Activated CD4-positive, alpha-beta T cell treated with anti-CD3 and anti-CD28 coated beads, Interleukin-2, amount 10 ng/mL, durations not matched to agents 7 days and 5 days (primary cell): ENCODE data around the gene KRTAP12-1. TPM values are rescaled to one million over a fixed set of nuclear protein-coding genes. Genes with fewer than 3 reads are reported as not detected.

Source experiments
- CTCF ChIA-PET: fragments of 350-600 bp; sonication (Branson Sonifier 250); formaldehyde crosslinking; loops from one replicate; lab custom pipeline; 2021; ENCODE audit warnings: antibody characterized with exemption; lab: Charles Lee
- POLR2A ChIA-PET: fragments of 350-600 bp; sonication (Branson Sonifier 250); formaldehyde crosslinking; loops from one replicate; lab custom pipeline; 2021; ENCODE audit warnings: antibody characterized with exemption; lab: Charles Lee
- DNase-seq: peaks from one replicate; pipeline ENCODE4 v3.0.0-alpha.2; 2020
- H3K27ac Mint-ChIP-seq: one replicate; pipeline ENCODE4 v1.8.0; 2021; ENCODE audit warnings: mild to moderate bottlenecking, moderate library complexity, mixed read lengths
- H3K27me3 Mint-ChIP-seq: one replicate; pipeline ENCODE4 v1.8.0; 2021; ENCODE audit warnings: mixed read lengths
- H3K36me3 Mint-ChIP-seq: one replicate; pipeline ENCODE4 v1.8.0; 2021; ENCODE audit warnings: low read depth, mixed read lengths
- H3K4me1 Mint-ChIP-seq: one replicate; pipeline ENCODE4 v1.8.0; 2021; ENCODE audit warnings: mixed read lengths
- H3K4me3 Mint-ChIP-seq: one replicate; pipeline ENCODE4 v1.8.0; 2021; ENCODE audit warnings: mild to moderate bottlenecking, moderate library complexity, mixed read lengths
- H3K9me3 Mint-ChIP-seq: one replicate; pipeline ENCODE4 v1.8.0; 2021; ENCODE audit warnings: mixed read lengths
- total RNA-seq, 2 experiments: library from RNA; stranded (reverse); gene quantifications; one replicate each; pipeline ENCODE4 v1.2.3, GENCODE V29; 2021

Gene KRTAP12-1
- total RNA-seq, 2 experiments from 2014 or later = not detected

DNA sequence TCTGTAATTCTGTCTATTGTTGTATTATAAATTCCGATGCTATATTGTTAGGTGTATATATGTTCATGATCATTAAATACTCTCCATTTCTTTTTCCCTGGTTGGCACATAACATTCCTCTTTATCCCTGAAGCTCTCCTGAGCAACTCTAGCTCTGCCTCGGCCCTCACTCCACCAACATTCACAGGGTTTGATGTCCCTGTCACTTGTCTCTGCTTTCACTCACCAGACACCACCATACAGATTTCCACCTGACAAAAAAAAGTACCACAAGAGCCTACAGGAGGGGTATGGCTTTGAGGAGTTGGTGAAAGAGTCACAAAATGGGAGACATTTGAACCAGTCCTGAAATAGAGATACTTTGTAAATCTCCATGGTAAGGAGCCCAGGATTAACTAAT, 38.2 kb upstream of the KRTAP12-1 start:
- peaks cover 3% of the 10 kb centered on the region for H3K36me3 Mint-ChIP-seq

GRCh38 chr21:44718571-44718970, 36.6 kb upstream of the KRTAP12-1 start:
- H3K36me3 Mint-ChIP-seq = peaks cover 3% of the 10 kb centered on the region
- no peak overlapping the region for H3K27ac Mint-ChIP-seq
- peaks cover 3% of the 10 kb centered on the region for H3K9me3 Mint-ChIP-seq
- peaks cover 64% of the 10 kb centered on the region for H3K27me3 Mint-ChIP-seq
- ChIA-PET CTCF (no interaction called here), POLR2A (no interaction called here)
- H3K4me3 Mint-ChIP-seq = no peak overlapping the region
- DNase-seq = no peak
- peaks cover 14% of the 10 kb centered on the region for H3K4me1 Mint-ChIP-seq

More for the DNA sequence above, 38.2 kb upstream of the KRTAP12-1 start:
- ChIA-PET CTCF (no interaction called here), POLR2A (no interaction called here)
- Mint-ChIP-seq H3K4me1 (peaks cover 11% of the 10 kb centered on the region), H3K9me3 (peaks cover 3% of the 10 kb centered on the region), H3K27me3 (peaks cover 57% of the 10 kb centered on the region), H3K4me3 (no peak overlapping the region), H3K27ac (no peak overlapping the region)
- DNase-seq = no peak

GRCh38 chr21:44718093-44718492, 36.1 kb upstream of the KRTAP12-1 start:
- H3K27ac Mint-ChIP-seq = no peak overlapping the region
- peaks cover 3% of the 10 kb centered on the region for H3K9me3 Mint-ChIP-seq
- peaks cover 3% of the 10 kb centered on the region for H3K36me3 Mint-ChIP-seq
- peaks cover 11% of the 10 kb centered on the region for H3K4me1 Mint-ChIP-seq
- DNase-seq = no peak
- ChIA-PET POLR2A (no interaction called here), CTCF (no interaction called here)
- no peak overlapping the region for H3K4me3 Mint-ChIP-seq
- peaks cover 66% of the 10 kb centered on the region for H3K27me3 Mint-ChIP-seq

DNA sequence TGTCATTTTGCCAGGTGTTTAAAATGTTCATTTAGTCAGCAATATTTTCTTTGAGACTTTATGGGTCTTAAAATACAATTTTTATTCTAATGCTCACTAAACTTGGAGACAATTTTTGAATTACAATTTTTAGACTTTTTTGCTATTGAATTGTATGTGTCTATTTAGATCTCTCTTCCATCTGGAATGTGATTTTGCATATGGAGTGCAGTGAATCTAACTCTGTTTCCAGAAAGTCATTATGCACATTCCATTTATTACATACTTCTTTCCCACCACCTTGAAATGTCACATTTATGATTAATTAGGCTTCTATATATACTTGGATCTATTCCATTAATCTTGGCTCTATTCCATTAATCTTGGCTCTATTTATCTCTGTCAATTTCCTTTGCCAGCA, 35.0 kb upstream of the KRTAP12-1 start:
- Mint-ChIP-seq H3K27me3 (peaks cover 68% of the 10 kb centered on the region), H3K27ac (no peak overlapping the region), H3K9me3 (peaks cover 3% of the 10 kb centered on the region), H3K4me1 (peaks cover 8% of the 10 kb centered on the region), H3K4me3 (no peak overlapping the region), H3K36me3 (no peaks in the 10 kb centered on the region)
- POLR2A ChIA-PET = no interaction called here
- CTCF ChIA-PET = no interaction called here
- DNase-seq = no peak

- peaks cover 3% of the 10 kb centered on the region for H3K9me3 Mint-ChIP-seq
- ChIA-PET POLR2A (no interaction called here), CTCF (no interaction called here)
- no peak overlapping the region for H3K4me3 Mint-ChIP-seq
- no peak for DNase-seq
- H3K27ac Mint-ChIP-seq = no peak overlapping the region
- H3K27me3 Mint-ChIP-seq = peaks cover 76% of the 10 kb centered on the region
- H3K4me1 Mint-ChIP-seq = peaks cover 12% of the 10 kb centered on the region
- H3K36me3 Mint-ChIP-seq = no peaks in the 10 kb centered on the region
These were observed 32.9 kb upstream of the KRTAP12-1 start for GRCh38 chr21:44714905-44715304.

- H3K27me3 Mint-ChIP-seq = peaks cover 78% of the 10 kb centered on the region
- H3K4me3 Mint-ChIP-seq = no peak overlapping the region
- H3K4me1 Mint-ChIP-seq = peaks cover 16% of the 10 kb centered on the region
- POLR2A ChIA-PET = no interaction called here
- CTCF ChIA-PET = interaction anchor here (1.4 kb wide), 1 partner anchor 87 kb away, joined by 3 read pairs; the partner anchor contains the start of gene KRTAP10-9
- no peak for DNase-seq
- H3K36me3 Mint-ChIP-seq = no peaks in the 10 kb centered on the region
- peaks cover 3% of the 10 kb centered on the region for H3K9me3 Mint-ChIP-seq
- H3K27ac Mint-ChIP-seq = peak overlapping the region; percentile 9
These were observed 31.9 kb upstream of the KRTAP12-1 start for GRCh38 chr21:44713846-44714245.

- CTCF ChIA-PET = interaction anchor here (1.4 kb wide), 1 partner anchor 86 kb away, joined by 3 read pairs; the partner anchor contains the start of gene KRTAP10-9
- Mint-ChIP-seq H3K4me1 (peaks cover 16% of the 10 kb centered on the region), H3K4me3 (no peak overlapping the region), H3K27ac (no peak overlapping the region), H3K36me3 (no peaks in the 10 kb centered on the region), H3K27me3 (peaks cover 78% of the 10 kb centered on the region), H3K9me3 (peaks cover 3% of the 10 kb centered on the region)
- POLR2A ChIA-PET = no interaction called here
- DNase-seq = no peak
These were observed 31.2 kb upstream of the KRTAP12-1 start for GRCh38 chr21:44713130-44713529.

- DNase-seq = no peak
- H3K27ac Mint-ChIP-seq = no peak overlapping the region
- ChIA-PET CTCF (no interaction called here), POLR2A (no interaction called here)
- peaks cover 82% of the 10 kb centered on the region for H3K27me3 Mint-ChIP-seq
- no peaks in the 10 kb centered on the region for H3K36me3 Mint-ChIP-seq
- peaks cover 3% of the 10 kb centered on the region for H3K9me3 Mint-ChIP-seq
- H3K4me1 Mint-ChIP-seq = peaks cover 16% of the 10 kb centered on the region
- H3K4me3 Mint-ChIP-seq = no peak overlapping the region
These were observed 30.5 kb upstream of the KRTAP12-1 start for GRCh38 chr21:44712203-44713028.

- POLR2A ChIA-PET = no interaction called here
- CTCF ChIA-PET = interaction anchor here (1.0 to 1.2 kb wide), 2 partner anchors 10 to 11 kb away, joined by 3 read pairs; no protein-coding TSS in a partner anchor
- H3K36me3 Mint-ChIP-seq = no peaks in the 10 kb centered on the region
- no peak within 1 kb of the TSS for H3K4me3 Mint-ChIP-seq
- H3K27me3 Mint-ChIP-seq = peaks cover 83% of the 10 kb centered on the region
- no peak within 1 kb of the TSS for H3K27ac Mint-ChIP-seq
- no peak for DNase-seq
- H3K9me3 Mint-ChIP-seq = peaks cover 3% of the 10 kb centered on the region
- peaks cover 16% of the 10 kb centered on the region for H3K4me1 Mint-ChIP-seq
These were observed 29.6 kb upstream of the KRTAP12-1 start, which contains the start of gene TSPEAR for GRCh38 chr21:44711327-44712202. TSS of gene TSPEAR (minus strand) at chr21:44711572. CDS start at chr21:44711514, 58 bp downstream.

DNA sequence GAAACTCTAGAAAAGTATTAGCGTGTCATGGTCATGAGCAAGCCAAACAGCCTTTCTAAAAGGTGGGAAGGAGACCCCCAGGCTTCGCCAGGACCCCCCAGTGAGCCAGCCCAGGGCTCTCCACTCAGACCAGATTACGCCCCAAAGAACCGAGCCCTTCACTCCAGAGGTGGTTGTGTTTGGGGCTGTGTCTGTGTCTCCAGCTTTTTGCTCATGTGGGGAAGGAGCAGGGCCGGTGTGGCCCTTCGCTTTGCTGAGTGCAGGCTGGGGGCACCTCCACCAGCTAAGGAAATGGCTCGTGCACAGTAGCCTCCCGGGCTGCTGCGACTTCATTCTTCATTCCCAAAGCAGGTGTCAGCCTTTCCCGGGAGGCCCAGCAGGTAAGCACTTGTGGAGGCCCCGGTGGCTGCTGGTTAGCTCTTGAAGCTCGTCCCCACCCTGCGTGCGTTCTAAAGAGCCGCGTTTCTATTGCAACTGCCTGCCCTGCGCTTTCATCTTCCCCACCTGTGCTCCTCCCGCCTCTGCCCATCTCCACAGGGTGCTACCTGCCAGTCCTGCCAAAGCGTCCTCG, 28.9 kb upstream of the KRTAP12-1 start:
- no peak overlapping the region for H3K4me3 Mint-ChIP-seq
- POLR2A ChIA-PET = no interaction called here
- no peak for DNase-seq

GRCh38 chr21:44710294-44710665, 28.3 kb upstream of the KRTAP12-1 start:
- H3K9me3 Mint-ChIP-seq = peaks cover 7% of the 10 kb centered on the region
- ChIA-PET POLR2A (no interaction called here), CTCF (interaction anchor here (1.0 to 1.2 kb wide), 3 partner anchors 9 to 13 kb away, joined by 3 read pairs; no protein-coding TSS in a partner anchor)
- DNase-seq = no peak
- H3K4me1 Mint-ChIP-seq = peaks cover 15% of the 10 kb centered on the region
- H3K27me3 Mint-ChIP-seq = peaks cover 88% of the 10 kb centered on the region
- H3K27ac Mint-ChIP-seq = no peak overlapping the region
- no peak overlapping the region for H3K4me3 Mint-ChIP-seq
- H3K36me3 Mint-ChIP-seq = peaks cover 9% of the 10 kb centered on the region

More for the DNA sequence above, 28.9 kb upstream of the KRTAP12-1 start:
- H3K9me3 Mint-ChIP-seq = peaks cover 4% of the 10 kb centered on the region
- CTCF ChIA-PET = interaction anchor here (1.0 to 1.2 kb wide), 2 partner anchors 9 to 12 kb away, joined by 3 read pairs; no protein-coding TSS in a partner anchor
- peaks cover 16% of the 10 kb centered on the region for H3K4me1 Mint-ChIP-seq
- peaks cover 6% of the 10 kb centered on the region for H3K36me3 Mint-ChIP-seq
- H3K27ac Mint-ChIP-seq = no peak overlapping the region
- peaks cover 89% of the 10 kb centered on the region for H3K27me3 Mint-ChIP-seq
